SH-SY5Y (cell line): ENCODE data around the gene TOPAZ1.

Source experiments
- GATA2 ChIP-seq: IDR thresholded peaks from 2 replicates; pipeline ENCODE4 v1.6.1; 2011; ENCODE audit warnings: mild to moderate bottlenecking, low read depth, low read length
- GATA3 ChIP-seq: IDR thresholded peaks from 2 replicates; pipeline ENCODE4 v1.6.1; 2011; ENCODE audit warnings: low read depth, mild to moderate bottlenecking, low read length, moderate library complexity

DNA sequence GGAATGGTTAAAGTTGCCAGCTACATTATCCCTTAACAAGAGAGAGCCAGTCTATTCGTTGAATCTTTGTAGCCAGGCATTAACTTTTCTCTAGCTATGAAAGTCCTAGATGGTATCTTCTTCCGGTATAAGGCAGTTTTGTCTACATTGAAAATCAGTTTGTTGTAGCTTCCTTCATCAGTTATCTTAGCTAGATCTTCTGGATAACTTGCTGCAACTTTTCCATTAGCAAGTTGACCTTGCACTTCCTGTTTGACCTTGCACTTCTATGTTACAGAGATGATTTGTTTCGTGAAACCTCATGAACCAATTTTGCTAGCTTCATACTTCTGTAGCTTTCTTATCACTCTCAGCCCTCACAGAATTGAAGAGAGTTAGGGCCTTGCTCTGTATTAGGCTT lies 24.1 kb downstream of the TOPAZ1 start:
- no peak for TF ChIP-seq GATA2
- TF ChIP-seq GATA3 = no peak
